Left ventricle myocardium inferior (tissue), 1 donor: ENCODE measurements around the gene MAP7. TPM values are rescaled to one million over a fixed set of nuclear protein-coding genes. Genes with fewer than 3 reads are reported as not detected.

Source experiments
- DNase-seq: peaks from one replicate; pipeline ENCODE4 v3.0.0-alpha.2; 2020
- H3K27ac ChIP-seq: fragments of 200-600 bp; replicated peaks from 2 replicates; pipeline ENCODE4 v1.8.0; 2021
- H3K27me3 ChIP-seq: fragments of 200-600 bp; 2 replicates; pipeline ENCODE4 v1.8.0; 2021; ENCODE audit warnings: low read depth
- H3K36me3 ChIP-seq: fragments of 200-600 bp; 2 replicates; pipeline ENCODE4 v1.8.0; 2021
- H3K4me1 ChIP-seq: fragments of 200-600 bp; 2 replicates; pipeline ENCODE4 v1.8.0; 2021
- H3K4me3 ChIP-seq: fragments of 200-600 bp; 2 replicates; pipeline ENCODE4 v1.8.0; 2021; ENCODE audit warnings: mild to moderate bottlenecking, moderate library complexity
- H3K9me3 ChIP-seq: fragments of 200-600 bp; replicated peaks from 2 replicates; pipeline ENCODE4 v1.8.0; 2021
- intact Hi-C: fragments of 100-400 bp; cut with micrococcal nuclease; formaldehyde crosslinking; loops from one replicate; pipeline ENCODE4 v1.11.0; 2022
- total RNA-seq: library from RNA; stranded (reverse); fragmentation: NEBNext Ultra II Directional; extraction: Animal tissue kit (Norgen Biotek cat#: 25700); gene quantifications from one replicate; pipeline ENCODE4 v1.2.1, GENCODE V29; 2021
- TF ChIP-seq, protein P1 (sequence below): fragments of 200-600 bp; IDR thresholded peaks from 2 replicates; pipeline ENCODE4 v1.8.0; 2021; ENCODE audit warnings: antibody characterized with exemption, mild to moderate bottlenecking, borderline replicate concordance
- donor health status: DM: no; HTN: yes; CAD: no; lungs with severe emphysema.

The MAP7 gene
- total RNA-seq, 1 donor from 2014 or later = 3.1 TPM

GRCh38 chr6:136335736-136336363 lies 214.4 kb downstream of the MAP7 start:
- H3K27me3 ChIP-seq = peaks cover 17% of the 10 kb centered on the region
- no peaks in the 10 kb centered on the region for H3K4me1 ChIP-seq
- H3K27ac ChIP-seq = no peak overlapping the region
- no peak overlapping the region for H3K4me3 ChIP-seq
- DNase-seq = no peak
- intact Hi-C loops = no loop called here
- TF ChIP-seq, protein P1, sequence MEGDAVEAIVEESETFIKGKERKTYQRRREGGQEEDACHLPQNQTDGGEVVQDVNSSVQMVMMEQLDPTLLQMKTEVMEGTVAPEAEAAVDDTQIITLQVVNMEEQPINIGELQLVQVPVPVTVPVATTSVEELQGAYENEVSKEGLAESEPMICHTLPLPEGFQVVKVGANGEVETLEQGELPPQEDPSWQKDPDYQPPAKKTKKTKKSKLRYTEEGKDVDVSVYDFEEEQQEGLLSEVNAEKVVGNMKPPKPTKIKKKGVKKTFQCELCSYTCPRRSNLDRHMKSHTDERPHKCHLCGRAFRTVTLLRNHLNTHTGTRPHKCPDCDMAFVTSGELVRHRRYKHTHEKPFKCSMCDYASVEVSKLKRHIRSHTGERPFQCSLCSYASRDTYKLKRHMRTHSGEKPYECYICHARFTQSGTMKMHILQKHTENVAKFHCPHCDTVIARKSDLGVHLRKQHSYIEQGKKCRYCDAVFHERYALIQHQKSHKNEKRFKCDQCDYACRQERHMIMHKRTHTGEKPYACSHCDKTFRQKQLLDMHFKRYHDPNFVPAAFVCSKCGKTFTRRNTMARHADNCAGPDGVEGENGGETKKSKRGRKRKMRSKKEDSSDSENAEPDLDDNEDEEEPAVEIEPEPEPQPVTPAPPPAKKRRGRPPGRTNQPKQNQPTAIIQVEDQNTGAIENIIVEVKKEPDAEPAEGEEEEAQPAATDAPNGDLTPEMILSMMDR = no peak
- no peaks in the 10 kb centered on the region for H3K36me3 ChIP-seq
- no peaks in the 10 kb centered on the region for H3K9me3 ChIP-seq

- DNase-seq = no peak
- H3K4me3 ChIP-seq = no peak overlapping the region
- peaks cover 22% of the 10 kb centered on the region for H3K27me3 ChIP-seq
- H3K27ac ChIP-seq = no peak overlapping the region
- no peaks in the 10 kb centered on the region for H3K4me1 ChIP-seq
- TF ChIP-seq, protein P1 = no peak
- intact Hi-C loops = no loop called here
- H3K36me3 ChIP-seq = no peaks in the 10 kb centered on the region
- no peaks in the 10 kb centered on the region for H3K9me3 ChIP-seq
Measured at GRCh38 chr6:136334853-136335252, 215.4 kb downstream of the MAP7 start.

DNA sequence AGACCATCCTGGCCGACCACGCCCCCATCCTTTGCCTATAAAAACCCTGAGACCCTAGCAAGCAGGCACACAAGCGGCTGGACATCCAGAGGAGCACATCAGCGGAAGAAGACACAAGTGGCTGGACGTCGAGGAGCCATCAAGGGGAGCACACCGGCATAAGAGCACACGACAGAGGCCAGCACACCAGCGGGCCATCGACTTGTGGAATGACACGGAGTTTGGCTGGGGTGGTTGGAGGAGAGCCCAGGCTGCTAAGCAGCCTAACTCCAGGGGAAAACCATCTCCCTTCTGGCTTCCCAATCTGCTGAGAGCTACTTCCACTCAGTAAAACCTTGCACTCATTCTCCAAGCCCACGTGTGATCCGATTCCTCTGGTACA lies 215.8 kb downstream of the MAP7 start:
- Histone ChIP-seq H3K27me3 (peaks cover 22% of the 10 kb centered on the region), H3K4me3 (no peak overlapping the region), H3K9me3 (no peaks in the 10 kb centered on the region), H3K36me3 (no peaks in the 10 kb centered on the region), H3K27ac (no peak overlapping the region), H3K4me1 (no peaks in the 10 kb centered on the region)
- DNase-seq = peak; percentile 19
- intact Hi-C loops = no loop called here
- TF ChIP-seq, protein P1 = no peak

DNA sequence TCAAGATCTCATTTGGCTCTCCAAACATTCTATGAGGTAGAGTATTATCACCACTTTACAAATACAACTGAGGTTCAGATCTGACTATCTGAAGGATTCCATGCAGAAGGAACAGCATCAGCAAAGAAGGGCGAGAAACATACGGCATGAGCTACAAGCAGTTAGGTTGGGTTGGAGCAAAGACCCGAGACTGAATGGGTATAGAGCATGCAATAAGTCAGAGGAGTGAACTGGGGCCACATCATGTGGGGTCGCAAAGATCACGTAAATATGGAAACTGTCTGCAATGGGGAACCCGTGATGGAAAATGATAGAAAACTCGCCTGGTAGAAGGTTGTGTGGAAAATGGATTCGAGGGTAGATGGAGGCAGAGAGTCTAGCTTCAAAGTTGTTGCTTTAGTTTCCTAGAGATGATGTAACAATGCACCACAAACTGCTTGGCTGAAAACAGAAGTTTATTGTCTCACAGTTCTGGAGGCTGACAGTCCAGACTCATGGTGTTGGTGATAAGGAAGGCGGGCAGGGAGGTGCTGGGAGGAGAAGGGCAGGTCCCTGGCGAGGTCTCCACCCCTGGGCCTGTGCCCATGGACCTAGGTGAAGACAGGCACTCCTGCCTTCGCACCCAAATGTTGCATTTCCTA lies 216.3 kb downstream of the MAP7 start:
- intact Hi-C loops = no loop called here
- TF ChIP-seq, protein P1 = no peak
- H3K9me3 ChIP-seq = no peaks in the 10 kb centered on the region
- peaks cover 22% of the 10 kb centered on the region for H3K27me3 ChIP-seq
- H3K27ac ChIP-seq = no peak overlapping the region
- DNase-seq = no peak
- H3K4me1 ChIP-seq = no peaks in the 10 kb centered on the region
- no peak overlapping the region for H3K4me3 ChIP-seq
- H3K36me3 ChIP-seq = no peaks in the 10 kb centered on the region

DNA sequence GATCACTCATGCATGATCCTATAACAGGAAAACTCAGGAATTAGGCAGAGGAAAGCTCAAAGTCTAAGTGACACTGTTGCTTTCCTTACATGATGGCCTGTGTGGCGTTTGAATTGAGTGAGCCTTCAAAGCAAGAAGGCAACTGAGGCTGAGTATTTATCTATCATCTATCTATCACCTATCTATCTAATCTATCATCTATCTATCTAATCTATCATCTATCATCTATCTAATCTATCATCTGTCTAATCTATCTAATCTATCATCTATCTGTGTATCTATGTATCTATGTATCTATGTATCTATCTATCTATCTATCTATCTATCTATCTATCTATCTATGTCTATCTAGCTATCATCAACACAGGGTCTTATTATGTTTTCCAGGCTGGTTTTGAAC lies 218.8 kb downstream of the MAP7 start:
- TF ChIP-seq, protein P1 = no peak
- intact Hi-C loops = no loop called here

More for the DNA sequence above, 218.8 kb downstream of the MAP7 start:
- Histone ChIP-seq H3K27ac (no peak overlapping the region), H3K27me3 (peaks cover 22% of the 10 kb centered on the region), H3K9me3 (no peaks in the 10 kb centered on the region), H3K4me1 (no peaks in the 10 kb centered on the region), H3K36me3 (no peaks in the 10 kb centered on the region), H3K4me3 (no peak overlapping the region)
- DNase-seq = no peak
